Endometrium (tissue), 2 donors: ENCODE results near the gene PLEKHH3.
"Not testable (repeated sequence)": the region's sequence is repeated elsewhere in the genome, so short reads cannot be mapped to it uniquely, and the experiment has no call there.

ENCODE experiments used
- FAIRE-seq: peaks from 2 replicates; lab custom pipeline; 2012; peaks lifted over from hg19 to GRCh38; lab: Jason Lieb, UNC
- donor health status: control.
- donor health status: control.

The PLEKHH3 gene

DNA sequence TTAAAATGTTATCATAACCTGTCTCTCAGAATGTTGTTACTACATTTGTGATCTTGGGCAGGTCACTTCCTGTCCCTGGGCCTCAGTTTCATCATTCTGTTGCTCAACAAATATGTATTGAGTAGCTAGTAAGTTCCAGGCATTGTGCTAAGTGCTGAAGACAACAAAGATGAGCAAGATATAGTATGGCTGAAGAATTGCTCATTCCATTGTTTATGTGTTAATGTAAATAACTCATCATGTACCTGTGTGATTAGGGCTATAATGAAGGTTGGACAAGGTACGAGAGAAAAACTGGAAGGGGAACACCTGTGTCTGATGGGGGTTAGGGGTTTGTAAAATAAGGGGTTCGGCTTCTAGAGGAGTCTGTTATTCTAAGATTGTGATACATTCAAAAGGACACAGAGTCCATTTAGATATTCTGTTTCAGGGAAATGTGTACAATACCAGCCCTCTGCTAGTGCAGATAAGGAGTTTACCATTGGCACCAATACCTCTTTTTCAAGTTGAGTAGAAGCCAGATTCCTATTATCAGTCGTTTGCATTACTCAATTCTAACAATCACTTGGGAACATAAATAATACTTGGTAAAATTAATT is 47.3 kb downstream of the PLEKHH3 start:
- FAIRE-seq: no peak

DNA sequence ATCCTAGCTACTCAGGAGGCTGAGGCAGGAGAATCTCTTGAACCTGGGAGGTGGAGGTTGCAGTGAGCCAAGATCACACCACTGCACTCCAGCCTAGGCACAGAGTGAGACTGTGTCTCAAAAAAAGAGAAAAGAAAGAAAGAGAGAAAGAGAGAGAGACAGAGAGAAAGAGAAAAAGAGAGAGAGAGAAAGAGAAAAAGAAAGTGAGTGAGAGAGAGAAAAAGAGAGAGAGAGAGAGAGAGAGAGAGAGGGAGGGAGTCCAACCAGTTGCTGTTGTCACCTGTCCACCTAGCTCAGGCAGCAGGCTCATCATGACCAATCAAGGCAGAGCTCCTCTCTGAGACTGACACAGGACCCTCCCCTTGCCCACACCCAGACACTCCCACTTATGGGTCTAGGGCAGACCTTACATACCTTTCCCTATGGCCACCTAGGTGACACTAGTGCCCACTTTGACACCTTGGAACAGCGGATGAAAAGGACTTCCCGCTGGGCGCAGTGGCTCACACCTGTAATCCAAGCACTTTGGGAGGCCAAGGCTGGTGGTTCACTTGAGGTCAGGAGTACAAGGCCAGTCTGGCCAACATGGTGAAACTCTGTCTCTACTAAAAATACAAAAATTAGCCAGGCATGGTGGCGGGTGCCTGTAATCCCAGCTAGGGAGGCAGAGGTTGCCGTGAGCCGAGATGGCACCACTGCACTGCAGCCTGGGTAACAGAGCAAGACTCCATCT is 49.6 kb downstream of the PLEKHH3 start:
- FAIRE-seq: not testable (repeated sequence)

DNA sequence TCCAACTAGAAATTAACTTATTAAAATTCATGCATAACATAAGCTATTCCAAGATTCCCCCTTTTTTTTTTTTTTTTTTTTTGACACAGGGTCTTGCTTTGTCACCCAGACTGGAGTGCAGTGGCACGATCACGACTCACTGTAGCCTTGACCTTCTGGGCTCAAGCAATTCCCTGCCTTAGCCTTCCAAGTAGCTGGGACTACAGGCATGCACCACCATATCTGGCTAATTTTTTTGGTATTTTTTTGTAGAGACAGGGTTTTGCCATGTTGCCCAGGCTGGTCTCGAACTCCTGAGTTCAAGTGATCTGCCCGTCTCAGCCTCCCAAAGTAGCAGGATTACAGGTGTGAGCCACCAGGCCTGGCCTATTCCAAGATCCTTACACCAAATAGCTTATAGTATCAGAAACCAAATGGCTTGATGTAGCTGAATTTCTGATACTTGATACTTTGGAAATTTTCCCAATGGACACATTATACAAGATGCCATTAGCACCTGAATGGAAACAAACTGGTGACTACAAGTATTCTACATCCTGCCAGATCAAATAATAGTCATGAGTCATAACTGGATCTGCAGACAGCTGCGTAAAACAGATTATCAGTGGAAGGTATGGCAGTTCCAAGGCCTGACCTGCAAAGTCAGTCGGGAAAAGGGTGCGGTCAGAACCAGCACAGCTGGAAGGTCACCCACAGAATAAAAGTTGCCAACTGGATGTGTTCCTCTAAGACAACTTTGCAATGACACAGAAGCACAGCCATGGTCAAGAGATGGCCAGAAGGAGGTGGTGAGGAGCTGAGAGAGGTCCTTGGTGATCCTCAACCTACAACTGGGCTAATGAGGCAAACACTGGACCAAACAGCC is 52.8 kb downstream of the PLEKHH3 start:
- FAIRE-seq: no peak

DNA sequence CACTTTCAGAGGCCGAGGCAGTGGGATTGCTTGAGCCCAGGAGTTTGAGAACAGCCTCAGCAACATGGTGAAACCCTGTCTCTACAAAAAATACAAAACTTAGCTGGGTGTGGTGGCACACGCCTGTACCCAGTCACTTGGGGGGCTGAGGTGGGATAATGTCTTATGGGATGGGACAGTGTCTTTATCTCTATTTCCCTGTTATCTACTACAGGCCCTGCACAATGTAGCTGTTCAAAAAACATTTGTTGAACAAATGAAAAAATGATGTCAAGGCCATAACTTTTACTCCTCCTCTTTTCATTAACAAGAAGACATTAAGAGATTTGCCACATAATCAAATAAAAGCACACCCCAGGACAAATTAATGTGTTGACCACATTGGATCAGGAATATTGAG is 53.5 kb downstream of the PLEKHH3 start:
- no peak for FAIRE-seq

DNA sequence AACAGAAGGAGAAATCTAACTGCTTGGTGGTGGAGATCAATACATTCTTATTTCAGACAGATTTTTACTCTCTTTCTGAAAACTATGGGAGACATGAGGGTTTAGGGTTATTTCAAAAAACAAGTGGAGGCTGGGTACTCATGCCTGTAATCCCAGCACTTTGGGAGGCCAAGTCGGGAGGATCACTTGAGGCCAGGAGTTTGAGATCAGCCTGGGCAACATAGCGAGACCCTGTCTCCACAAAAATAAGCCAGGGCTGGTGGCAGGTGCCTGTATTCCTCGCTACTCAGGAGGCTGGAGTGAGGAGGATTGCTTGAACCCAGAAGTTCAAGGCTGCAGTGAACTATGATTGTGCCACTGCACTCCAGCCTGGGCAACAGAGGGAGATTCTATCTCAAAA is 54.8 kb downstream of the PLEKHH3 start:
- not testable (repeated sequence) for FAIRE-seq

DNA sequence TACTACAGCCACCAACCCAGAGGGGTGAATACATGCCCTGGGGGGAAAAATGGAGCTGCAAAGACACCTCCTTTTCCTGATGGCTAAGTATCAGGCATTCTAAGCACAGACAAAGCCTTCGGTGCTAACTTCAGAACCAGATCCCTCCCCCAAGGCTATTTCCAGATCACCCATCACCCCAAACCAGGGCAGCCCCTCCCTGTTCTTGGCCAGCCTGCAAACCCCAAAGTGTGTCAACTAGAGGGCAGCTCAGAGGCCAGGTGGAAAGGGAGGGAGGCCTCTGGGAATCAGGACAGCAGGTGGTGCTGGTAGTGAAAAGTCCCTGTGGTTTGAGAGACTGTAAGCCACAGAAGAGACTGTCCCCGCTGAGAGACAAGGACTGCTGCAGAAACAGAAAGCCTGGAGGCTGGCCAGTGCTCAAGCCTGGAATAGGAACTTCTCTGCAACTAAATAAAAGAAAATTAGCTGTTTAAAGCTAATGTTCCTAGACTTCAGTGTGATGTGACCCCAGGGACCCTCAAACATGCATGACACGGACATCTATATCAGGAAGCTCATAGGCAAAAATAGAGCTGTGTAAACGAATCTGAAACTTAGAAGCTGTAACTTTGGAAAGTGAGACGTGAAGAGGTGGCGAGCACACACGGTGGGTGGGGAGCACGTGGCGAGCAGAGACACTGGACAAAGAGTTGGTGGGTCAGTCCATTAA is 58.2 kb downstream of the PLEKHH3 start:
- no peak for FAIRE-seq

DNA sequence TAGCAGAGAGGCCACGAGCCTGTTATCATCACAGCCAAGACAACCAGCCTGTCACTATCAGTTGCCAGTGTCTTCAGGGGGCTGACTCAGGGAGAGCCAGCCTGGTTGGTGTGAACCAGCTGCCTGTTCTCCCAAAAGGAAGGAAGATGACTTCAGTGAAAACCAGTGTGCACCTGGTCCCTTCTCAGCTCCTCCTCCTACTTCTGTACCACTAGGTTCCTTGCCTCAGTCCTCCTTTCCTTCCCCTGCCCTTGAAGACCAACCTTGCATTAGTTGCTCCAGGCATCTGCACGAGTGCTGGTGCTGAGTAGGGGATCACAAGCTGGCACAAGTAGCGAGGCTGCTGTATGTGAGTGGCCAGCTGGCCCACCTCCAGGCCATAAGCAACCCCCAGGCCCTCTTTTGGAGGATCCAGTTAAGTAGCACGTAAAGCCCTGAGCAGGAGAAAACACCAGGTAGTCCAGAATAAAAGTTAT is 58.8 kb downstream of the PLEKHH3 start:
- FAIRE-seq: no peak
